ENCODE results near the gene PLIN3. TPM values are rescaled to one million over a fixed set of nuclear protein-coding genes. Genes with fewer than 3 reads are reported as not detected.
"Not testable (repeated sequence)": the region's sequence is repeated elsewhere in the genome, so short reads cannot be mapped to it uniquely, and the experiment has no call there.

Gene PLIN3
- total RNA-seq, 3 donors from 2014 or later (not counting 1 experiment from before 2014, with no cell fraction given), result 26.6 to 28.7 (median 28.3) TPM

- no peak within 1 kb of the TSS for H3K4me3 ChIP-seq (ENCODE audit: low read length)
- H3K27ac Mint-ChIP-seq, result no peak within 1 kb of the TSS
Observed at GRCh38 chr19:4902796-4903195, 35.3 kb upstream of the PLIN3 start, which contains the start of gene ARRDC5. ARRDC5 (minus strand) TSS chr19:4902896; CDS start chr19:4902825, 71 bp downstream.

GRCh38 chr19:4900879-4901278, 33.4 kb upstream of the PLIN3 start:
- H3K4me3 Mint-ChIP-seq; H3K27ac ChIP-seq (ENCODE audit: low read length); H3K36me3 ChIP-seq (ENCODE audit: control insufficient read depth, insufficient read depth, low read length); H3K27ac Mint-ChIP-seq; H3K36me3 Mint-ChIP-seq; H3K4me3 ChIP-seq (ENCODE audit: low read length); intact Hi-C loops (cut with micrococcal nuclease); H3K9me3 ChIP-seq (ENCODE audit: control insufficient read depth, insufficient read depth, low read length); H3K9me3 Mint-ChIP-seq; H3K27me3 Mint-ChIP-seq (ENCODE audit: low read depth in 2 of 2); H3K4me1 ChIP-seq (ENCODE audit: control insufficient read depth, insufficient read depth, low read length); H3K27me3 ChIP-seq (ENCODE audit: control insufficient read depth, insufficient read depth, low read length); ATAC-seq; H3K4me1 Mint-ChIP-seq; DNase-seq: not testable (repeated sequence)
- WGBS (ENCODE audit: insufficient coverage), result 91% methylated on average over 13 of the region's 13 CpGs

More at GRCh38 chr19:4902796-4903195, 35.3 kb upstream of the PLIN3 start, which contains the start of gene ARRDC5:
- H3K36me3 Mint-ChIP-seq, result no peaks in the 10 kb centered on the region
- no peaks in the 10 kb centered on the region for H3K9me3 Mint-ChIP-seq
- Histone ChIP-seq H3K27me3 (ENCODE audit: control insufficient read depth, insufficient read depth, low read length) (no peaks in the 10 kb centered on the region), H3K36me3 (ENCODE audit: control insufficient read depth, insufficient read depth, low read length) (no peaks in the 10 kb centered on the region), H3K9me3 (ENCODE audit: control insufficient read depth, insufficient read depth, low read length) (no peaks in the 10 kb centered on the region), H3K27ac (ENCODE audit: low read length) (no peak within 1 kb of the TSS), H3K4me1 (ENCODE audit: control insufficient read depth, insufficient read depth, low read length) (no peaks in the 10 kb centered on the region)
- TF ChIP-seq, protein P1, sequence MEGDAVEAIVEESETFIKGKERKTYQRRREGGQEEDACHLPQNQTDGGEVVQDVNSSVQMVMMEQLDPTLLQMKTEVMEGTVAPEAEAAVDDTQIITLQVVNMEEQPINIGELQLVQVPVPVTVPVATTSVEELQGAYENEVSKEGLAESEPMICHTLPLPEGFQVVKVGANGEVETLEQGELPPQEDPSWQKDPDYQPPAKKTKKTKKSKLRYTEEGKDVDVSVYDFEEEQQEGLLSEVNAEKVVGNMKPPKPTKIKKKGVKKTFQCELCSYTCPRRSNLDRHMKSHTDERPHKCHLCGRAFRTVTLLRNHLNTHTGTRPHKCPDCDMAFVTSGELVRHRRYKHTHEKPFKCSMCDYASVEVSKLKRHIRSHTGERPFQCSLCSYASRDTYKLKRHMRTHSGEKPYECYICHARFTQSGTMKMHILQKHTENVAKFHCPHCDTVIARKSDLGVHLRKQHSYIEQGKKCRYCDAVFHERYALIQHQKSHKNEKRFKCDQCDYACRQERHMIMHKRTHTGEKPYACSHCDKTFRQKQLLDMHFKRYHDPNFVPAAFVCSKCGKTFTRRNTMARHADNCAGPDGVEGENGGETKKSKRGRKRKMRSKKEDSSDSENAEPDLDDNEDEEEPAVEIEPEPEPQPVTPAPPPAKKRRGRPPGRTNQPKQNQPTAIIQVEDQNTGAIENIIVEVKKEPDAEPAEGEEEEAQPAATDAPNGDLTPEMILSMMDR (IDR thresholded peaks at IDR 0.05), result no peak
- peaks cover 0 to 11% of the 10 kb centered on the region in 2 donors for H3K4me1 Mint-ChIP-seq
- no peaks in the 10 kb centered on the region for H3K27me3 Mint-ChIP-seq (ENCODE audit: low read depth in 2 of 2)
- 93% methylated on average over 5 of the region's 7 CpGs for WGBS (ENCODE audit: insufficient coverage)
- DNase-seq, result no peak
- no peak within 1 kb of the TSS for H3K4me3 Mint-ChIP-seq
- no peak for ATAC-seq
- intact Hi-C loops (cut with micrococcal nuclease), result no loop called here

- WGBS (ENCODE audit: insufficient coverage), result 72% methylated on average over 7 of the region's 7 CpGs
- Mint-ChIP-seq H3K36me3 (no peaks in the 10 kb centered on the region), H3K4me3 (no peak overlapping the region), H3K4me1 (peaks cover 0 to under 1% of the 10 kb centered on the region in 2 donors), H3K27ac (no peak overlapping the region), H3K9me3 (no peaks in the 10 kb centered on the region), H3K27me3 (ENCODE audit: low read depth in 2 of 2) (no peaks in the 10 kb centered on the region)
- Histone ChIP-seq H3K4me1 (ENCODE audit: control insufficient read depth, insufficient read depth, low read length) (no peaks in the 10 kb centered on the region), H3K27me3 (ENCODE audit: control insufficient read depth, insufficient read depth, low read length) (no peaks in the 10 kb centered on the region), H3K9me3 (ENCODE audit: control insufficient read depth, insufficient read depth, low read length) (no peaks in the 10 kb centered on the region), H3K27ac (ENCODE audit: low read length) (no peak overlapping the region), H3K36me3 (ENCODE audit: control insufficient read depth, insufficient read depth, low read length) (peaks cover 5% of the 10 kb centered on the region), H3K4me3 (ENCODE audit: low read length) (no peak overlapping the region)
- DNase-seq (no peak), ATAC-seq (no peak)
- intact Hi-C loops (cut with micrococcal nuclease), result no loop called here
- TF ChIP-seq, protein P1 (IDR thresholded peaks at IDR 0.05), result no peak
Observed at GRCh38 chr19:4897146-4897545, 29.7 kb upstream of the PLIN3 start.

DNA sequence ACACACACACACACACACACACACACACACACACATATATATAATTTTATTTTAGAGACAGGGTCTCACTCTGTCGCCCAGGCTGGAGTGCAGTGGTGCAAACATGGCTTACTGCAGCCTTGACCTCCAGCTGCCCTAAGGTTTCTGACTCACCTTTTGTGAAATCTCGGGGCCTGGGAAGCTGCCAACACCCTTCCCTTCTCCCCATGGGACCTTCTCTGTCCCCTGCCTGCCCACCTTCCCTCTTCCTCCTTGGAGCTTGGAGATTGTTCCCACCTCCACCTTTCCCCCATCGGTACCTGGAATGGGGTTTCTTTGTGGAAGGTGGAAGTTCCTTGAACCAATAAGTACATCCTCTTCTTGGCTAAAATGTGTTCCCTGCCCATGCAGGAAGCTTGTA, 28.9 kb upstream of the PLIN3 start:
- Histone ChIP-seq H3K9me3 (ENCODE audit: control insufficient read depth, insufficient read depth, low read length) (no peaks in the 10 kb centered on the region), H3K4me3 (ENCODE audit: low read length) (no peak overlapping the region), H3K36me3 (ENCODE audit: control insufficient read depth, insufficient read depth, low read length) (peaks cover 5% of the 10 kb centered on the region), H3K27ac (ENCODE audit: low read length) (no peak overlapping the region), H3K4me1 (ENCODE audit: control insufficient read depth, insufficient read depth, low read length) (no peaks in the 10 kb centered on the region), H3K27me3 (ENCODE audit: control insufficient read depth, insufficient read depth, low read length) (no peaks in the 10 kb centered on the region)
- no peak overlapping the region for H3K27ac Mint-ChIP-seq
- H3K4me1 Mint-ChIP-seq, result no peaks in the 10 kb centered on the region
- no peaks in the 10 kb centered on the region for H3K36me3 Mint-ChIP-seq
- H3K4me3 Mint-ChIP-seq, result no peak overlapping the region
- intact Hi-C loops (cut with micrococcal nuclease), result no loop called here
- H3K27me3 Mint-ChIP-seq (ENCODE audit: low read depth in 2 of 2), result no peaks in the 10 kb centered on the region
- TF ChIP-seq, protein P1 (IDR thresholded peaks at IDR 0.05), result no peak
- no peaks in the 10 kb centered on the region for H3K9me3 Mint-ChIP-seq
- DNase-seq (no peak), ATAC-seq (no peak)
- WGBS (ENCODE audit: insufficient coverage), result 65% methylated on average over 2 of the region's 3 CpGs

GRCh38 chr19:4892962-4893361, 25.5 kb upstream of the PLIN3 start:
- WGBS (ENCODE audit: insufficient coverage), result 100% methylated on average over 3 of the region's 11 CpGs
- H3K27me3 ChIP-seq (ENCODE audit: control insufficient read depth, insufficient read depth, low read length); H3K9me3 Mint-ChIP-seq; ATAC-seq; H3K36me3 Mint-ChIP-seq; intact Hi-C loops (cut with micrococcal nuclease); DNase-seq; H3K4me1 ChIP-seq (ENCODE audit: control insufficient read depth, insufficient read depth, low read length); H3K27ac ChIP-seq (ENCODE audit: low read length); H3K4me1 Mint-ChIP-seq; H3K9me3 ChIP-seq (ENCODE audit: control insufficient read depth, insufficient read depth, low read length); H3K27me3 Mint-ChIP-seq (ENCODE audit: low read depth in 2 of 2); H3K4me3 ChIP-seq (ENCODE audit: low read length); H3K4me3 Mint-ChIP-seq; H3K27ac Mint-ChIP-seq: not testable (repeated sequence)
- H3K36me3 ChIP-seq (ENCODE audit: control insufficient read depth, insufficient read depth, low read length), result peaks cover 11% of the 10 kb centered on the region

Measured in natural killer cell (primary cell).